ENCODE measurements around the gene PARD6B.
"Not testable (repeated sequence)": the region's sequence is repeated elsewhere in the genome, so short reads cannot be mapped to it uniquely, and the experiment has no call there.

PARD6B gene

DNA sequence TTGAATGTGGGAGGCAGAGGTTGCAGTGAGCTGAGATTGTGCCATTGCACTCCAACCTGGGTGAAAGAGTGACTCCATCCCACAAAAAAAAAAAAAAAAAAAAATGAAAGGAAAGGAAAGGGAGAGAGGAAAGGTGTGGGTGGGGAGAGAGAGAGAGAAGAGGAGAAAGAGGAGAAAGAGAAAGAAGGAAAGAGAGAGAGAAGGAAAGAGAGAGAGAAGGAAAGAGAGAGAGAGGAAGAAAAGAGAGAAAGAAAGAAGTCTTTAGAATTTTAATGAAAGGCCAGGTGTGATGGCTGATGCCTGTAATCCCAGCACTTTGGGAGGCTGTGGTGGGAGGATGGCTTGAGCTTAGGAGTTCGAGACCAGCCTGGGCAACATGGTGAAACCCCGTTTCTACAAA is 55.8 kb downstream of the PARD6B start:
- ATAC-seq: no peak
- Mint-ChIP-seq H3K4me1 (peaks cover 14% of the 10 kb centered on the region), H3K27ac (peak overlapping the region; percentile 57)

DNA sequence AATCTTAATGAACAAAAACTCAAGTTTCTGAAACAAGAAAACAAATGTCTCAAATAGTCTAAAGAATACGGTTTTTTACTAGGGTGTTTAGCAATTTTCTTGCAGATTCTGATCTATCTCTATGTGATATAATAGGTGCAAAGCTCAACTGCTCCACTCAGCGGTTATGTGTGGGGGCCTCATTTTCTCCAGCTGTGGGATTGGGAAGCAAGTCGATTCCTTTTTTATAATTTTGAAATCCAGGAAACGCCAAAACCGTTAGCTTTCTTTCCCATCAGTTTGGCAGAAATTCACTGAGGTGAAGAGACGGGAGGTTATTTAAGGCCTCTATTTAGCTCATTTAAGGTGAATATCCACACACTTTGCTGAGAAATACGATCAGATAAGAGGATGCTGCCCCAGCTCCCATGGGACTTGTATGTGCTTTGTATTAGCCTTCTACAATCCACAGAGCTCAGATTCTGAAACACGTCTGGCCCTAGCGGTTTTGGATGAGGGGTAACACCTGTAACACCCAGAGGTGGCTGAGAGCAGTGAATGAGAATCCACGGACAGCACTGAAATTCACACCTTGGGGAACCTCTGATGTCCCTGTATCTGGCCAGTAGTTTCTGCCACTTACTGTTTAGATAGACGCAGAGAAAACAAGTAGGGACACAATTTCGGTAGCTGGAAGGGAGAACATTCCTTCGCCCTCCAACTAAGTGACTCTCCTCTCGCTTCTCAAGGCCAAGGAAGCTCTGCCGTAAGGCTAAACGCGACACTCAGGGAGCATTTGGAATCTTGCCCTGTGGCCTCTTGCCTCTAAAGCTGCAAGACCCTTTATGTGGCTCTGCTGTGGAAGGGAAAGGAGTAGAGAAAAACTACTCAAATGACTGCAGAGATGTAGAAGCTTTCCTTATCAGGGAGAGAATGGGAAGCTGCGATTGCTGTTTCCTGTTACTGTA is 56.9 kb downstream of the PARD6B start:
- Mint-ChIP-seq H3K4me3 (no peak overlapping the region), H3K27me3 (no peaks in the 10 kb centered on the region), H3K4me1 (peaks cover 14% of the 10 kb centered on the region), H3K9me3 (no peaks in the 10 kb centered on the region), H3K27ac (no peak overlapping the region), H3K36me3 (no peaks in the 10 kb centered on the region)
- no peak for ATAC-seq

More for the DNA sequence above, 55.8 kb downstream of the PARD6B start:
- Mint-ChIP-seq H3K4me3 (no peak overlapping the region), H3K27me3 (no peaks in the 10 kb centered on the region), H3K36me3 (no peaks in the 10 kb centered on the region), H3K9me3 (no peaks in the 10 kb centered on the region)

DNA sequence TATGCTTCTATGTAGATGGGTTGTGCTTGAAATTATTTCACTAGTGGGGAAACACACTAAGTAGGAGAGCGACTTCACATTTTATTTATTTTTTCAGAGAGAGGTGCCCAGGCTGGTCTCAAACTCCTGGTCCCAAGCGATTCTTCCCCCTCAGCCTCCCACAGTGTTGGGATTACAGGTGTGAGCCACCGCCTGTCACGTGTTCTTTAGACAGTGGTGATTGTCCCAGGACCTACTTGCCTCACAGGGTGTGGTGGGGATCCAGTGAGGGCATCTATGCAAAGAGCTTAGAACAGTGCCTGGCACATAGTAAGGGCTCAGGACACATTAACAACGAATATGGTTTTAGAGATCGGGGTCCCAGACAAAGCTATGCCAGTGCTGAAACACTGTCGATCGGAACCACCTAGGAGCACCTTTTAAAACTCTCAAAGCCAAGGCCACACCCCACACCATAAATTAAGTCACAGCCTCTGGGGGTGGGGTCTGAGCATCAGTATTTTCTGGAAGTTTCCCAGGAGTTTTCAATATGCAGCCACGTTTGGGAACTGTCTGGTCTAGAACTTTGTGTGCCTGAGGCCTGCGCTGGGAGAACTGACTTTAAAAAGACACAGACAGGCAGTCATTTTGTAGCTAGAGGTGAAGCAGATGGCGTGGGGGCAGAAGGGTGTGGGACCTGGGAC is 58.7 kb downstream of the PARD6B start:
- H3K27me3 Mint-ChIP-seq: no peaks in the 10 kb centered on the region
- no peak overlapping the region for H3K4me3 Mint-ChIP-seq
- no peaks in the 10 kb centered on the region for H3K36me3 Mint-ChIP-seq
- peaks cover 14% of the 10 kb centered on the region for H3K4me1 Mint-ChIP-seq
- peak overlapping the region; percentile 92 for H3K27ac Mint-ChIP-seq
- no peaks in the 10 kb centered on the region for H3K9me3 Mint-ChIP-seq
- no peak for ATAC-seq

- Mint-ChIP-seq H3K4me1 (peaks cover 14% of the 10 kb centered on the region), H3K27me3 (no peaks in the 10 kb centered on the region), H3K4me3 (no peak overlapping the region), H3K9me3 (no peaks in the 10 kb centered on the region), H3K36me3 (no peaks in the 10 kb centered on the region), H3K27ac (peak overlapping the region; percentile 92)
- ATAC-seq: peak; percentile 81
Measured at GRCh38 chr20:50790651-50791277, 59.4 kb downstream of the PARD6B start.

DNA sequence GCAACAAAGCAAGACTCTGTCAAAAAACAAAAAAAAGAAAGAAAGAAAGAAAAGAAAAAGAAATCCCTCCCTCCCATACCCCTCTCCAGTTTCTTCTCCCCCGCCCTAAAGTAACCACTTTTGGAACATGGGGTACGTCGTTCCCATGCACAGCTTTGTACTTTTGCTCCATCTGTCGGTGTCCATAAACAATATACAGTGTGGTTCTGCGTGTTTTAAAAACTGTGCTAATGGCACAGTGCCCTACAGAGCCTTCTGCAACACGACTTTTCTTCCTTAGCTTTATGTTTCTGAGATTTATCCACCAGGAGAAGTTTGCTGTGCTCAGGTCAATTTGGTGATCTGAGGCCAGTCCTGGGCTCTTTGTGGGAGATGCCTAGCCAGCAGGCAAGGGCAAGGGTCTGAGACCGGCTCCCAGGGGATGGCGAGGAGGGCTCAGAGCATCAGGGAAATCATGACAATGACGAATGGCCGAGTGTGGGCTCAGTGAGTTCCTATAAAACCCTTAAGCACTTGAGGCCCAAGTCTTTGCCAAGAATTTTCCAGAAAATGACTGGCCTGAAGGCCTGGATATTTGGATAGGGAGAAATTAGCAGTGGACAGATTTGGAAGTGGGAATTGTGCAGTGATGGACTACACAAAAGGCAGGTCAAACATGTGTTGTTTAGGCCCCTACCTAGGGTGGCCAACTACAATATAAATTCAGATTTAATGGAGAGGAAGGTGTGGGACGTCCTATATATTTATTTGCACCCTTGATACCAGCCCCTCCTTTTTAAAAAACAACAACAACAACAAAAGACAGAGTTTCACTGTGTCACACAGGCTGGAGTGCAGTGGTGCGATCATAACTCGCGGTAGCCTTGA is 61.6 kb downstream of the PARD6B start:
- no peaks in the 10 kb centered on the region for H3K27me3 Mint-ChIP-seq
- no peak for ATAC-seq
- H3K9me3 Mint-ChIP-seq: no peaks in the 10 kb centered on the region
- H3K27ac Mint-ChIP-seq: peak overlapping the region; percentile 86
- no peaks in the 10 kb centered on the region for H3K36me3 Mint-ChIP-seq
- peaks cover 23% of the 10 kb centered on the region for H3K4me1 Mint-ChIP-seq
- H3K4me3 Mint-ChIP-seq: no peak overlapping the region

GRCh38 chr20:50793575-50794016 is 62.2 kb downstream of the PARD6B start:
- not testable (repeated sequence) for ATAC-seq, H3K36me3 Mint-ChIP-seq, H3K9me3 Mint-ChIP-seq, H3K27me3 Mint-ChIP-seq
- peaks cover 23% of the 10 kb centered on the region for H3K4me1 Mint-ChIP-seq
- peak overlapping the region; percentile 86 for H3K27ac Mint-ChIP-seq
- peak overlapping the region; percentile 50 for H3K4me3 Mint-ChIP-seq

- peaks cover 30% of the 10 kb centered on the region for H3K4me1 Mint-ChIP-seq
- H3K27me3 Mint-ChIP-seq: no peaks in the 10 kb centered on the region
- H3K27ac Mint-ChIP-seq: peak overlapping the region; percentile 86
- ATAC-seq: no peak
- peak overlapping the region; percentile 63 for H3K4me3 Mint-ChIP-seq
- no peaks in the 10 kb centered on the region for H3K9me3 Mint-ChIP-seq
- H3K36me3 Mint-ChIP-seq: peaks cover 5% of the 10 kb centered on the region
Measured at GRCh38 chr20:50794181-50794845, 62.9 kb downstream of the PARD6B start.

DNA sequence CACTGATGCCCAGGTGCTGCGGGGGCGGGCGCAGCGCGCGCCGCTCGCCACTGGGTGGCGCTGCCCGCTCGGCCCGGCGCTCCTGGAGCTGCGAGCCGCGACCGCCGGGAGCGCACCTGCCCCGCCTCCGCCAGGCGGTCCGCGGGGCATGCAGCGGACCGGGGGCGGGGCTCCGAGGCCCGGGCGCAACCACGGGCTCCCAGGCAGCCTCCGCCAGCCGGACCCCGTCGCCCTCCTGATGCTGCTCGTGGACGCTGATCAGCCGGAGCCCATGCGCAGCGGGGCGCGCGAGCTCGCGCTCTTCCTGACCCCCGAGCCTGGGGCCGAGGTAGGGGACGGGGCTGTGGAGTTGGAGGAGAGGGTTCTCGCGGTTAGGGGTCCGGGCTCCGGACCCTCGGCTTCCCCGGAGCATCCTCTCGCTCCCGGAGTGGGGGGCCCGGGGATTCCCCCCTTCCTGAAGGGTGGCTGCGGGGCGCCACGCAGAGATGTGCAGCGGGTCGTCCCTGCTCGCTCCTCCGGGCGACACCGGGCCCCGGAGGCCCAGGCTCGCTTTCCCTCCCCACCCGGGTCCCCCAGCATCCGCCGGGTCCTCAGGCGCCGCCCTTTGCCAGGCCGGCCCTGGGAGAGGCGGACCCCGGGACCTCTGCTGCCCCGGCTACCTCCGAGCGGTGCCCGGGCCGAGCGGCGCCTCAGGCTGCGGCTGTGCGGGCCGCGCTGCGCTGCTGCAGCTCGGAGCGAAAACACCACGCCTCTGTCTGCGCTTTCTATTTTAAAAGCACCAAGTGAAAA is 63.7 kb downstream of the PARD6B start, which contains the start of gene BCAS4:
BCAS4 (plus strand) TSS at position 216 of the 789 bp plus-strand sequence; CDS start at position 239, 23 bp downstream.
- ATAC-seq: peak; percentile 93
- no peaks in the 10 kb centered on the region for H3K27me3 Mint-ChIP-seq

DNA sequence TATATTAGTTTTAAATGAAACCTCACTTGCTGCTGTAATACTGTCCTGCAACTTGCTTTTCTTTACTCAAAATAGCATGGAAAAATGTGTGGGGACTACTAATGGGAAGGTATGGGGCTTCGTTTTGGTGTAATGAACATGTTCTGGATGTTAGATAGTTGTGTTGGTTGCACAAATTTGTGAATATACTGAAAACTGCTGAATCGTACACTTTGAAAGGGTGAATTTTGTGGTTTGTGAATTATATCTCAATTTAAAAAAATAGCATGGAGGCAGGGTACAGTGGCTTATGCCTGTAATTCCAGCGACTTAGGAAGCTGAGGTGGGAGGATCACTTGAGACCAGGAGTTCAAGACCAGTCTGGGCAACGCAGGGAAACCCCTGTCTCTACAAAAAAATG is 65.8 kb downstream of the PARD6B start:
- Mint-ChIP-seq H3K9me3 (no peaks in the 10 kb centered on the region), H3K36me3 (peaks cover 18% of the 10 kb centered on the region), H3K4me1 (peaks cover 39% of the 10 kb centered on the region), H3K4me3 (peak overlapping the region; percentile 50), H3K27me3 (no peaks in the 10 kb centered on the region), H3K27ac (peak overlapping the region; percentile 97)
- ATAC-seq: no peak

More for the DNA sequence above, 63.7 kb downstream of the PARD6B start, which contains the start of gene BCAS4:
- H3K36me3 Mint-ChIP-seq: peaks cover 8% of the 10 kb centered on the region
- peak within 1 kb of the TSS; percentile 87 for H3K4me3 Mint-ChIP-seq
- peak within 1 kb of the TSS; percentile 86 for H3K27ac Mint-ChIP-seq
- no peaks in the 10 kb centered on the region for H3K9me3 Mint-ChIP-seq
- H3K4me1 Mint-ChIP-seq: peaks cover 36% of the 10 kb centered on the region

- Mint-ChIP-seq H3K27ac (peak overlapping the region; percentile 97), H3K4me3 (peak overlapping the region; percentile 79), H3K36me3 (peaks cover 18% of the 10 kb centered on the region), H3K4me1 (peaks cover 49% of the 10 kb centered on the region), H3K9me3 (no peaks in the 10 kb centered on the region), H3K27me3 (no peaks in the 10 kb centered on the region)
- ATAC-seq: no peak
Measured at GRCh38 chr20:50798650-50799049, 67.3 kb downstream of the PARD6B start.

DNA sequence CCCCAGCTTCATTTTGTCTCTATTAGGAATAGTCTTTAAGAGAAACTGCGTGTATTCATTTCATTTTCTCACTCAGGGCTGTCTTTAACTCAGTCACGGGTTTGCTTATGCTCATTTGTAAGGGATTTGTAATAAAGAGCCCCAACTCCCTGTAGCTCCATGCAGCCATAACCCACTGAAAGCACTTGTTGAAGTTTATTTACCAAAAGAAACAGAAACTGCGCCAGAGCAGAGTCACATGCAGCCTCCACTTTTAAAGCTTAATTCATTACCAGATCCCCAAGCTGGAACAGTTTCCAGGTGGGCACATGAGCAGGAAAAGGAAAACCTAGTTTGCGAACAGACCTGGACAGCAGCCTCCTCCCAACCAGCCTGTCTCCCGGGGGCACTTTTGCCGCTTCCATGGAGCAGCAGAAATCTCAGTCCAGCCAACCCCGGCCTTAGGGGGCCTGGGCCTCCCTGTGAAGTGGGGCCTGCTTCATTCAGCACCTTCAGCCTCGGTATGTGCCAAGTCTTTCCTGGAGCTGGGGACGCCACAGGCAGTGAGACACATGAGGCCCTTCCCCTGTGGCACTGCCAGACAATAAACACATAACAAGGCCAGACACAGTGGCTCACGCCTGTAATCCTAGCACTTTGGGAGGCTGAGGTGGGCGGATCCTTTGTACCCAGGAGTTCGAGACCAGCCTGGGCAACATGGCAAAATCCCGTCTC is 68.0 kb downstream of the PARD6B start:
- Mint-ChIP-seq H3K9me3 (no peaks in the 10 kb centered on the region), H3K4me1 (peaks cover 56% of the 10 kb centered on the region), H3K4me3 (peak overlapping the region; percentile 79), H3K27ac (peak overlapping the region; percentile 97), H3K36me3 (peaks cover 18% of the 10 kb centered on the region), H3K27me3 (no peaks in the 10 kb centered on the region)
- ATAC-seq: no peak

- Mint-ChIP-seq H3K27ac (peak overlapping the region; percentile 97), H3K4me1 (peaks cover 63% of the 10 kb centered on the region), H3K36me3 (peaks cover 18% of the 10 kb centered on the region), H3K4me3 (peak overlapping the region; percentile 79), H3K9me3 (no peaks in the 10 kb centered on the region), H3K27me3 (no peaks in the 10 kb centered on the region)
- ATAC-seq: peak; percentile 77
Measured at GRCh38 chr20:50799890-50800550, 68.6 kb downstream of the PARD6B start.
